Endothelial cell (in vitro differentiated cells): ENCODE data around the gene AKAP13. TPM values are rescaled to one million over a fixed set of nuclear protein-coding genes. Genes with fewer than 3 reads are reported as not detected.

Experiments used
- DNase-seq: peaks from one replicate; pipeline ENCODE4 v3.0.0; 2021; ENCODE audit warnings: low spot score
- H3K27ac Mint-ChIP-seq: one replicate; pipeline ENCODE4 v1.8.0; 2021; ENCODE audit warnings: mixed read lengths, inconsistent platforms; ENCODE audit not compliant: unreplicated experiment
- H3K27me3 Mint-ChIP-seq: one replicate; pipeline ENCODE4 v1.8.0; 2021; ENCODE audit warnings: mild to moderate bottlenecking, moderate library complexity, mixed read lengths, inconsistent platforms; ENCODE audit not compliant: unreplicated experiment
- H3K36me3 Mint-ChIP-seq: one replicate; pipeline ENCODE4 v1.8.0; 2021; ENCODE audit warnings: mild to moderate bottlenecking, low read depth, mixed read lengths, inconsistent platforms; ENCODE audit not compliant: unreplicated experiment
- H3K4me1 Mint-ChIP-seq: one replicate; pipeline ENCODE4 v1.8.0; 2021; ENCODE audit warnings: mild to moderate bottlenecking, mixed read lengths, inconsistent platforms; ENCODE audit not compliant: unreplicated experiment
- H3K4me3 Mint-ChIP-seq: one replicate; pipeline ENCODE4 v1.8.0; 2021; ENCODE audit warnings: mild to moderate bottlenecking, mixed read lengths, inconsistent platforms; ENCODE audit not compliant: unreplicated experiment
- H3K9me3 Mint-ChIP-seq: one replicate; pipeline ENCODE4 v1.8.0; 2021; ENCODE audit warnings: mixed read lengths, inconsistent platforms; ENCODE audit not compliant: unreplicated experiment
- CTCF ChIP-seq: fragments of 200-600 bp; sonication (generic); IDR thresholded peaks from one replicate; pipeline ENCODE4 v1.5.0; 2021; ENCODE audit warnings: antibody characterized with exemption; ENCODE audit not compliant: unreplicated experiment
- total RNA-seq: library from RNA; stranded (reverse); fragmentation: NEBNext Ultra II Directional; extraction: Animal tissue kit (Norgen Biotek cat#: 25700); gene quantifications from one replicate; pipeline ENCODE4 v1.2.1, GENCODE V29; 2021; ENCODE audit not compliant: unreplicated experiment

AKAP13 gene
- total RNA-seq, 1 donor from 2014 or later, result 249 TPM

DNA sequence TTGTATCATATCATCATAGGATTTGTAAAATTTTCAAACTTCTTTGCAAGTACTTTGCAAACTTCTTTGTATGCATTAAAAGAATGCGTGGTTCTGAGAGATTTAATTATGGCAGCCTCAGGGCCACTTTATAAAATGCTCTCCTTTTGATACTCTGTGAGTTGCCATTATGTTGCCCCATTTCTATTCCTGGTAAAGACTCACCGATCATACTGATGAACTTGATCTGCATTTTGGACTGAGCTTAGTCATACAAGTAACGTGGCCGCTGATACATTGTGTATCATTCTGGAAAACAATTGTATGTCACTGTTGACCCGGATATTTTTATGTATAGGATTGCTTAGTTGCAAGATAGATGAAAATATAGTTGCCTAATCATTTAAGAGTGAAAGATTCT, 38.8 kb downstream of the AKAP13 start:
- Mint-ChIP-seq H3K27me3 (peaks cover 1% of the 10 kb centered on the region), H3K9me3 (no peaks in the 10 kb centered on the region), H3K4me1 (peaks cover 33% of the 10 kb centered on the region), H3K27ac (no peak overlapping the region), H3K36me3 (no peaks in the 10 kb centered on the region), H3K4me3 (no peak overlapping the region)
- no peak for TF ChIP-seq CTCF
- no peak for DNase-seq

DNA sequence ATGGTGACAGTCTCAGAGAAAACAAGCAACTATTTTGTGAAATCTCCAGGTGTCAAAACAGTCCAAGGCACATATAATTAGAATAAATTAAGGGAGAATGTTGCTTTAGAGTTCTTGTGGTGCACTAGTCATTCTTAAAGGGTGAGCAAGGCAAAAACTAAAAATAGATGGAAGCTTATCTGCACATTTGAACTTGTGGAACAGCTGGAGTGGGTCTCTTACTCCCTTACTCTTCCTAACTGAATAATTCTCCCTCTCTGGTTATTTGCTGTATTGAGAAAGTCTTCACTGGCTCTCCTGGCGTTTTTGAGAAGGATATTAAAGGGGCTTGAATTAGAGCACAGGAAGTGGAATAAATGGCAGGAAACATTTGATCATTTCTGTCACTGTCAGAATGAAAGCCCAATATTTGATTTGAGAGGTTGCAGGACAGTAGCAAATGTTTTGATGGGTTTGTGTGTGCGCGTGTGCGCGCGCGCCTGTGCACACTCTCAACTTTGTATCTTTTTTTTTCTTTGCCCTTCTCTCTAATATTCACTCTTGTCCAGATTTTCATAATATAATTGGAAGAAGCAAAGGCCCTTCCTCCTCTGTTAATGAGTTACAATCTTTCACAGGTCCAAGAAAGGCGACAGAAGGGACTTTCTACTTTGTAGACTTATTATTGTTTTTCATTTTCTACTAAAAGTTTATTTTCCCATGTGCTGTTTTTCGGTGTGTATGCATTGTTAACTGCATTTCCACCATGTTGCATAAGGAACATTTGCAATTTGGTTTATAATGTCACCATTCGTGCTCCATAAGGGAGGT, 40.9 kb downstream of the AKAP13 start:
- peaks cover 1% of the 10 kb centered on the region for H3K27me3 Mint-ChIP-seq
- no peak for DNase-seq
- no peak for TF ChIP-seq CTCF
- no peaks in the 10 kb centered on the region for H3K9me3 Mint-ChIP-seq
- no peaks in the 10 kb centered on the region for H3K36me3 Mint-ChIP-seq
- H3K4me1 Mint-ChIP-seq, result peaks cover 25% of the 10 kb centered on the region
- H3K27ac Mint-ChIP-seq, result no peak overlapping the region
- H3K4me3 Mint-ChIP-seq, result no peak overlapping the region

GRCh38 chr15:85422607-85423006, 42.2 kb downstream of the AKAP13 start:
- Mint-ChIP-seq H3K4me3 (no peak overlapping the region), H3K4me1 (peaks cover 27% of the 10 kb centered on the region), H3K9me3 (no peaks in the 10 kb centered on the region), H3K27ac (no peak overlapping the region), H3K36me3 (no peaks in the 10 kb centered on the region), H3K27me3 (peaks cover 1% of the 10 kb centered on the region)
- no peak for TF ChIP-seq CTCF
- DNase-seq, result no peak

DNA sequence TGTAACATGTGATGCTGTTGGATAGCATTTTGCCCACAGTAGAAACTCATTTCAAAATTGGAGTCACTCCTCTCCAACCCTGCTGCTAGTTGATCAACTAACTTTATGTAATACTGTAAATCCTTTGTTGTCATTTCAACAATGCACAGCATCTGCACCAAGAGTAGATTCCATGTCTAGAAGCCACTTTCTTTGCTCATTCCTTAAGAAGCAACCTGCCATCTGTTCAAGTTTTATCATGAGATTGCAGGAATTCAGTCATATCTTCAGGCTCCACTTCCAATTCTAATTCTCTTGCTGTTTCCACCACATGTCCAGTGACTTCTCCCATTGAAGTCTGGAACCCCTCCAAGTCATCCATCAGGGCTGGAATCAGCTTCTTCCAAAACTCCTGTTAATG, 42.9 kb downstream of the AKAP13 start:
- Mint-ChIP-seq H3K36me3 (no peaks in the 10 kb centered on the region), H3K9me3 (no peaks in the 10 kb centered on the region), H3K4me3 (no peak overlapping the region), H3K27ac (no peak overlapping the region), H3K4me1 (peaks cover 27% of the 10 kb centered on the region), H3K27me3 (peaks cover 1% of the 10 kb centered on the region)
- TF ChIP-seq CTCF, result no peak
- DNase-seq, result no peak

GRCh38 chr15:85424154-85424553, 43.8 kb downstream of the AKAP13 start:
- H3K27ac Mint-ChIP-seq, result no peak overlapping the region
- H3K4me1 Mint-ChIP-seq, result peaks cover 27% of the 10 kb centered on the region
- peaks cover 1% of the 10 kb centered on the region for H3K27me3 Mint-ChIP-seq
- no peaks in the 10 kb centered on the region for H3K36me3 Mint-ChIP-seq
- no peak overlapping the region for H3K4me3 Mint-ChIP-seq
- no peaks in the 10 kb centered on the region for H3K9me3 Mint-ChIP-seq
- no peak for DNase-seq
- TF ChIP-seq CTCF, result no peak
